Suprapubic skin (tissue), 4 donors: ENCODE results near the gene NPAS2. TPM values are rescaled to one million over a fixed set of nuclear protein-coding genes. Genes with fewer than 3 reads are reported as not detected.

Source experiments
- DNase-seq, 2 donors: peaks; one replicate each; pipeline ENCODE4 v3.0.0-alpha.2; 2019; ENCODE audit warnings: low spot score in 2 of 2
- H3K27ac ChIP-seq: fragments of 200-600 bp; sonication (generic); one replicate; pipeline ENCODE4 v1.5.1; 2019
- H3K27me3 ChIP-seq: fragments of 200-600 bp; sonication (generic); one replicate; pipeline ENCODE4 v1.5.1; 2019
- H3K36me3 ChIP-seq: fragments of 200-600 bp; sonication (generic); one replicate; pipeline ENCODE4 v1.5.1; 2019
- H3K4me1 ChIP-seq: fragments of 200-600 bp; sonication (generic); one replicate; pipeline ENCODE4 v1.5.1; 2019
- H3K4me3 ChIP-seq: fragments of 200-600 bp; sonication (generic); one replicate; pipeline ENCODE4 v1.5.1; 2019; ENCODE audit warnings: mild to moderate bottlenecking
- H3K9me3 ChIP-seq: fragments of 200-600 bp; sonication (generic); one replicate; pipeline ENCODE4 v1.5.1; 2019
- CTCF ChIP-seq, 2 donors: fragments of 200-600 bp in 1 of 2; fragments of 450-650 bp in 1 of 2; sonication (generic) in 1 of 2; IDR thresholded peaks; one replicate each; pipeline ENCODE4 v1.5.1; 2016 to 2019; ENCODE audit warnings: antibody characterized with exemption in 2 of 2, mild to moderate bottlenecking in 1 of 2, moderate library complexity in 1 of 2
- EP300 ChIP-seq: sonication (generic); formaldehyde crosslinking; IDR thresholded peaks from one replicate; pipeline ENCODE4 v1.6.1; 2017; ENCODE audit warnings: antibody characterized with exemption
- POLR2A ChIP-seq, 2 donors: fragments of 450-650 bp; IDR thresholded peaks; one replicate each; pipeline ENCODE4 v1.6.1; 2017; ENCODE audit warnings: antibody characterized with exemption in 2 of 2, mild to moderate bottlenecking in 2 of 2, moderate library complexity in 2 of 2
- POLR2AphosphoS5 ChIP-seq, 3 donors: sonication (generic); formaldehyde crosslinking; IDR thresholded peaks; one replicate each; pipeline ENCODE4 v1.6.1; 2017; ENCODE audit warnings: antibody characterized with exemption in 3 of 3
- WGBS: methylation state at CpG from one replicate; pipeline ENCODE4 v1.1.5; 2018; 5-methylcytosine and 5-hydroxymethylcytosine counted together
- total RNA-seq, 4 donors: library from RNA; depleted of rRNA; stranded (reverse); fragments of >200 nt; gene quantifications; one replicate each; pipeline ENCODE4 v1.1.0, GENCODE V29; 2016

NPAS2 gene
- total RNA-seq, 4 donors from 2014 or later = 46.5 to 90.1 (median 62.9) TPM

- Histone ChIP-seq H3K4me3 (no peak overlapping the region), H3K27ac (no peak overlapping the region), H3K27me3 (no peaks in the 10 kb centered on the region), H3K4me1 (no peaks in the 10 kb centered on the region), H3K36me3 (no peaks in the 10 kb centered on the region), H3K9me3 (no peaks in the 10 kb centered on the region)
- no peak for DNase-seq
- TF ChIP-seq POLR2A (IDR thresholded peaks at IDR 0.05) (no peak), POLR2AphosphoS5 (IDR thresholded peaks at IDR 0.05) (no peak), EP300 (no peak), CTCF (IDR thresholded peaks at IDR 0.05) (no peak)
- WGBS = 78% methylated on average over 5 of the region's 5 CpGs
Observed at GRCh38 chr2:100796499-100797100, 23.3 kb upstream of the NPAS2 start.

GRCh38 chr2:100799686-100800085, 20.3 kb upstream of the NPAS2 start:
- no peak for DNase-seq
- Histone ChIP-seq H3K27me3 (no peaks in the 10 kb centered on the region), H3K4me1 (no peaks in the 10 kb centered on the region), H3K27ac (no peak overlapping the region), H3K36me3 (no peaks in the 10 kb centered on the region), H3K9me3 (no peaks in the 10 kb centered on the region), H3K4me3 (no peak overlapping the region)
- TF ChIP-seq POLR2A (IDR thresholded peaks at IDR 0.05) = no peak
- no peak for TF ChIP-seq POLR2AphosphoS5 (IDR thresholded peaks at IDR 0.05)
- no peak for TF ChIP-seq EP300
- no peak for TF ChIP-seq CTCF (IDR thresholded peaks at IDR 0.05)
- WGBS = 71% methylated on average over 5 of the region's 5 CpGs

- H3K27me3 ChIP-seq = no peaks in the 10 kb centered on the region
- TF ChIP-seq EP300 (no peak), POLR2A (IDR thresholded peaks at IDR 0.05) (no peak), POLR2AphosphoS5 (IDR thresholded peaks at IDR 0.05) (no peak), CTCF (IDR thresholded peaks at IDR 0.05) (no peak)
- H3K9me3 ChIP-seq = no peaks in the 10 kb centered on the region
- H3K4me1 ChIP-seq = no peaks in the 10 kb centered on the region
- DNase-seq = no peak
- no peak overlapping the region for H3K4me3 ChIP-seq
- no peak overlapping the region for H3K27ac ChIP-seq
- no peaks in the 10 kb centered on the region for H3K36me3 ChIP-seq
- WGBS = 68% methylated on average over 2 of the region's 2 CpGs
Observed at GRCh38 chr2:100800915-100801314, 19.0 kb upstream of the NPAS2 start.

- 61% methylated on average over 1 of the region's 1 CpG for WGBS
- no peak for TF ChIP-seq POLR2A (IDR thresholded peaks at IDR 0.05)
- no peak for TF ChIP-seq EP300
- no peak for TF ChIP-seq POLR2AphosphoS5 (IDR thresholded peaks at IDR 0.05)
- TF ChIP-seq CTCF (IDR thresholded peaks at IDR 0.05) = no peak
- Histone ChIP-seq H3K36me3 (no peaks in the 10 kb centered on the region), H3K9me3 (no peaks in the 10 kb centered on the region), H3K4me3 (no peak overlapping the region), H3K4me1 (no peaks in the 10 kb centered on the region), H3K27ac (no peak overlapping the region), H3K27me3 (no peaks in the 10 kb centered on the region)
- no peak for DNase-seq
Observed at GRCh38 chr2:100801402-100801801, 18.5 kb upstream of the NPAS2 start.

- H3K36me3 ChIP-seq = no peaks in the 10 kb centered on the region
- no peak overlapping the region for H3K27ac ChIP-seq
- H3K9me3 ChIP-seq = no peaks in the 10 kb centered on the region
- 90% methylated on average over 9 of the region's 9 CpGs for WGBS
- H3K27me3 ChIP-seq = no peaks in the 10 kb centered on the region
- no peak overlapping the region for H3K4me3 ChIP-seq
- DNase-seq = no peak
- no peaks in the 10 kb centered on the region for H3K4me1 ChIP-seq
- TF ChIP-seq POLR2A (IDR thresholded peaks at IDR 0.05) = no peak
- no peak for TF ChIP-seq CTCF (IDR thresholded peaks at IDR 0.05)
- TF ChIP-seq POLR2AphosphoS5 (IDR thresholded peaks at IDR 0.05) = no peak
- TF ChIP-seq EP300 = no peak
Observed at GRCh38 chr2:100802066-100802465, 17.9 kb upstream of the NPAS2 start.
